ENCODE data around the gene MRLN. TPM values are rescaled to one million over a fixed set of nuclear protein-coding genes. Genes with fewer than 3 reads are reported as not detected.

MRLN gene
- total and polyA plus RNA-seq, 12 donors: not detected

GRCh38 chr10:59754951-59755350 is 1.7 kb upstream of the MRLN start:
- no peaks in the 10 kb centered on the region for H3K4me1 ChIP-seq
- no peaks in the 10 kb centered on the region for H3K9me3 ChIP-seq
- no peak for TF ChIP-seq CTCF (IDR thresholded peaks at IDR 0.05)
- intact Hi-C loops (cut with DNase I): no loop called here
- WGBS, 2 donors: 88 to 94% methylated on average over 4 of the region's 4 CpGs
- no peak overlapping the region for H3K27ac ChIP-seq
- ATAC-seq (no peak), DNase-seq (no peak)
- no peaks in the 10 kb centered on the region for H3K27me3 ChIP-seq
- no peak overlapping the region for H3K4me3 ChIP-seq
- H3K36me3 ChIP-seq: no peaks in the 10 kb centered on the region

DNA sequence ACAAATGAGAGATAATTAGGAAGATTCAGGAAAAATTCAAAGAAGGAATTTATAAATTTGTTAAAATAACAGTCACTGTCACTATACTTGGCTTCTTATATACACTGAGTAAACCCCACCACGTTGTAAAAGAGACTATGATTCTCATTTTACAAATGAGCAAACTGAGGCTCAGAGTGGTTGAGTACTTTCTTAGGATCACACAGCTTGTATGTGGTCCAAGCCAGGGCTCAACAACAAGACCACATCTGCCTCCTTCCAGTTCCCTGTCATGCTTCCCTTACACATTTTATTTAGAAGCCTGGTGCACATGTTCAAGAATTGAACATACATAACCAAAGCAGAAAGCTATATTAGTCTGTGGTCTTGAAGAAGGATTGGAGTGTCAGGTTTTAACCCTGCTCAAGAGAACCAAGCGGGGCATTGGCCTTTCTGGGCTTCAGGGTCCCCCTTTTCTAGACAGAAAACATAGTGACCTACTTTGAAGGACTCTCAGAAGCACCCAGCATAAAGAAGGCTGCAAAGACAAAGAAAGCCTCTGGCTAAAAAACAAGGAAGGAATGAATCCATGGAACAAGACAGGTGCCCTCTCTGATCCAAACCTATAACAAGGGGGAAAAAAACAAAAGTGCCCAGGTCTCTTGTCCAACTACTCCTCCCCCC is 846 bp downstream of the MRLN start:
- intact Hi-C loops (cut with DNase I): no loop called here

DNA sequence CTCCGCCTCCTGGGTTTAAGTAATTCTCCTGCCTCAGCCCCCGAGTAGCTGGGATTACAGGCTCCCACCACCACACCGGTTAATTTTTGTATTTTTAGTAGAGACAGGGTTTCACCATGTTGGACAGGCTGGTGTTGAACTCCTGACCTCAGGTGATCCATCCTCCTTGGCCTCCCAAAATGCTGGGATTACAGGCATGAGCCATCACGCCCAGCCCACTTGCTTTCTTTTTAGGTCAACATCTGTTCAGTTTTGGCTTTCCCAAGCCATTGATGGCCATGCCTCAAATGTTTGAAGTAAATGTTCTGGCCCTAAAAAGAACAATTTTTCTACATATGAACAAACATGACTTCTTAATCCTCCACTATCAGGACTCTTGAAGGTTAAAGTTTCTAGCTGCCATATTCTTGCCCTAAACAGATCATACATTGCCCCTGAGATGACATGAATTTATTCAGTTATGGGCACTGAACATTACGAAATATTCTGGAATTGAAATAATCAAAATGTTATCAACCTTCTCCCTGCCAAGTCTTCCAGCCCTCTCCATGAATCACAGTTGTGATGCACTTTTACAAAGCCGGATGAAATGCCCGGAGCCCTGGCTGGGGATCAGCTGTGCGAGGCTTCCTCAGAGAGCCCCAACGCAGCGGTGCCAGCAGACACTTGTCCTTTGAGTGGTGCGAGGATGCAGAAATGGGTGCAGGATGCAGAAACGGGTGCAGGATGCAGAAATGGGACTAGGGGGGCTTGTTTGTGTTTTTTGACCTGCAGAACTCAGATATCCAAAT is 2.9 kb downstream of the MRLN start:
- no peak overlapping the region for H3K4me3 ChIP-seq
- 72 to 77% methylated on average over 12 of the region's 12 CpGs for WGBS, 2 donors
- no peak for TF ChIP-seq CTCF (IDR thresholded peaks at IDR 0.05)
- no peak overlapping the region for H3K27ac ChIP-seq
- peaks cover 0 to 3% (median 0%) of the 10 kb centered on the region in 7 donors for H3K27me3 ChIP-seq
- no peaks in the 10 kb centered on the region for H3K36me3 ChIP-seq
- intact Hi-C loops (cut with DNase I): no loop called here
- H3K9me3 ChIP-seq: no peaks in the 10 kb centered on the region
- no peaks in the 10 kb centered on the region for H3K4me1 ChIP-seq
- ATAC-seq (peak in 2 of 8 donors; percentile 41 to 61), DNase-seq (peak in 1 of 2 donors; percentile 12)

More for the DNA sequence above, 846 bp downstream of the MRLN start:
- H3K9me3 ChIP-seq: no peaks in the 10 kb centered on the region
- H3K4me1 ChIP-seq: no peaks in the 10 kb centered on the region
- H3K27me3 ChIP-seq: no peaks in the 10 kb centered on the region
- ATAC-seq (no peak), DNase-seq (no peak)
- 61 to 64% methylated on average over 2 of the region's 2 CpGs for WGBS, 2 donors
- H3K27ac ChIP-seq: no peak overlapping the region
- H3K36me3 ChIP-seq: no peaks in the 10 kb centered on the region
- TF ChIP-seq CTCF (IDR thresholded peaks at IDR 0.05): no peak
- no peak overlapping the region for H3K4me3 ChIP-seq

- Histone ChIP-seq H3K4me3 (no peak overlapping the region), H3K4me1 (no peaks in the 10 kb centered on the region), H3K27me3 (peaks cover 0 to 3% (median 0%) of the 10 kb centered on the region in 7 donors), H3K27ac (no peak overlapping the region), H3K36me3 (no peaks in the 10 kb centered on the region), H3K9me3 (no peaks in the 10 kb centered on the region)
- WGBS, 2 donors: 44 to 52% methylated on average over 1 of the region's 1 CpG
- intact Hi-C loops (cut with DNase I): no loop called here
- ATAC-seq (peak in 2 of 8 donors; percentile 39 to 53), DNase-seq (no peak)
- no peak for TF ChIP-seq CTCF (IDR thresholded peaks at IDR 0.05)
These were observed 4.4 kb downstream of the MRLN start for GRCh38 chr10:59748834-59749233.
